Kidney (tissue), 14 donors: ENCODE results near the gene TOP3A. TPM values are rescaled to one million over a fixed set of nuclear protein-coding genes. Genes with fewer than 3 reads are reported as not detected.

Experiments
- DNase-seq, 5 donors: peaks; one replicate each; pipeline ENCODE4 v3.0.0-alpha.2; 2013 to 2020
- FAIRE-seq: peaks from 2 replicates; lab custom pipeline; 2012; peaks lifted over from hg19 to GRCh38; lab: Jason Lieb, UNC
- H3K27ac ChIP-seq, 2 donors: one replicate each; pipeline ENCODE4 v1.7.0; 2013; ENCODE audit warnings: low read depth in 2 of 2, low read length in 2 of 2, inconsistent platforms in 1 of 2
- H3K27me3 ChIP-seq: one replicate; pipeline ENCODE4 v1.7.1; 2013; ENCODE audit warnings: low read length, inconsistent platforms; ENCODE audit not compliant: control insufficient read depth, insufficient read depth
- H3K36me3 ChIP-seq, 3 donors: one replicate each; pipeline versions ENCODE4 v1.7.0 to v1.7.1; 2013; ENCODE audit warnings: low read length in 3 of 3, control low read depth in 1 of 3, inconsistent platforms in 1 of 3; ENCODE audit not compliant: insufficient read depth in 3 of 3, control insufficient read depth in 2 of 3
- H3K4me1 ChIP-seq, 3 donors: one replicate each; pipeline versions ENCODE4 v1.7.0 to v1.7.1; 2013; ENCODE audit warnings: low read length in 3 of 3, inconsistent platforms in 1 of 3, low read depth in 1 of 3; ENCODE audit not compliant: control insufficient read depth in 2 of 3, insufficient read depth in 2 of 3
- H3K4me3 ChIP-seq, 3 donors: one replicate each; pipeline versions ENCODE4 v1.7.0 to v1.8.1; 2013; ENCODE audit warnings: low read length in 3 of 3, control low read depth in 1 of 3, inconsistent platforms in 1 of 3
- H3K9ac ChIP-seq, 3 donors: one replicate each; pipeline versions ENCODE4 v1.7.0 to v1.7.1; 2013; ENCODE audit warnings: low read length in 3 of 3, control low read depth in 1 of 3, inconsistent platforms in 1 of 3
- H3K9me3 ChIP-seq, 3 donors: one replicate each; pipeline versions ENCODE4 v1.7.0 to v1.7.1; 2013; ENCODE audit warnings: low read length in 3 of 3, control low read depth in 1 of 3, inconsistent platforms in 1 of 3; ENCODE audit not compliant: control insufficient read depth in 2 of 3, insufficient read depth in 1 of 3
- intact Hi-C: fragments of 100-400 bp; cut with DNase I; formaldehyde crosslinking; loops from one replicate; pipeline ENCODE4 v1.11.1; 2022
- polyA plus RNA-seq: library from polyadenylated mRNA; stranded (reverse); fragments of 350-450 nt; fragmentation: Illumina TruSeq; extraction: RNeasy Lipid Tissue Mini Kit (QIAGEN cat#74804); gene quantifications from one replicate; pipeline ENCODE4 v1.2.3, GENCODE V29; 2014; ENCODE audit warnings: low read depth, low replicate concordance; ENCODE audit not compliant: insufficient read depth
- total RNA-seq: library from RNA; stranded (reverse); fragmentation: NEBNext Ultra II Directional; extraction: Animal tissue kit (Norgen Biotek cat#: 25700); gene quantifications from one replicate; pipeline ENCODE4 v1.2.1, GENCODE V29; 2021
- TF ChIP-seq, protein P1 (sequence below): IDR thresholded peaks from 3 replicates; pipeline ENCODE4 v1.5.1; 2012; ENCODE audit warnings: mild to moderate bottlenecking, moderate library complexity, borderline replicate concordance; ENCODE audit not compliant: insufficient read depth; ENCODE audit errors: extremely low read depth
- donor health status: control.
- donor health status: control.
- donor health status: control.
- donor health status: control.
- donor health status: control.
- donor health status: DM: yes; HTN: yes; CAD: no.
- donor health status: Normal renal cell carcinoma (clear cell type).

The TOP3A gene
- total and polyA plus RNA-seq, 2 donors from 2014 or later: 7.9 to 30.3 TPM

GRCh38 chr17:18254888-18255649 is 59.7 kb downstream of the TOP3A start:
- TF ChIP-seq, protein P1, sequence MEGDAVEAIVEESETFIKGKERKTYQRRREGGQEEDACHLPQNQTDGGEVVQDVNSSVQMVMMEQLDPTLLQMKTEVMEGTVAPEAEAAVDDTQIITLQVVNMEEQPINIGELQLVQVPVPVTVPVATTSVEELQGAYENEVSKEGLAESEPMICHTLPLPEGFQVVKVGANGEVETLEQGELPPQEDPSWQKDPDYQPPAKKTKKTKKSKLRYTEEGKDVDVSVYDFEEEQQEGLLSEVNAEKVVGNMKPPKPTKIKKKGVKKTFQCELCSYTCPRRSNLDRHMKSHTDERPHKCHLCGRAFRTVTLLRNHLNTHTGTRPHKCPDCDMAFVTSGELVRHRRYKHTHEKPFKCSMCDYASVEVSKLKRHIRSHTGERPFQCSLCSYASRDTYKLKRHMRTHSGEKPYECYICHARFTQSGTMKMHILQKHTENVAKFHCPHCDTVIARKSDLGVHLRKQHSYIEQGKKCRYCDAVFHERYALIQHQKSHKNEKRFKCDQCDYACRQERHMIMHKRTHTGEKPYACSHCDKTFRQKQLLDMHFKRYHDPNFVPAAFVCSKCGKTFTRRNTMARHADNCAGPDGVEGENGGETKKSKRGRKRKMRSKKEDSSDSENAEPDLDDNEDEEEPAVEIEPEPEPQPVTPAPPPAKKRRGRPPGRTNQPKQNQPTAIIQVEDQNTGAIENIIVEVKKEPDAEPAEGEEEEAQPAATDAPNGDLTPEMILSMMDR: no peak
- H3K27ac ChIP-seq: no peak overlapping the region
- peaks cover 0 to 26% (median 10%) of the 10 kb centered on the region in 3 donors for H3K4me1 ChIP-seq
- H3K36me3 ChIP-seq: peaks cover 3 to 41% (median 15%) of the 10 kb centered on the region in 3 donors
- H3K9me3 ChIP-seq: no peaks in the 10 kb centered on the region
- intact Hi-C loops: no loop called here
- FAIRE-seq: no peak
- no peaks in the 10 kb centered on the region for H3K27me3 ChIP-seq
- no peak overlapping the region for H3K9ac ChIP-seq
- no peak overlapping the region for H3K4me3 ChIP-seq
- no peak for DNase-seq

DNA sequence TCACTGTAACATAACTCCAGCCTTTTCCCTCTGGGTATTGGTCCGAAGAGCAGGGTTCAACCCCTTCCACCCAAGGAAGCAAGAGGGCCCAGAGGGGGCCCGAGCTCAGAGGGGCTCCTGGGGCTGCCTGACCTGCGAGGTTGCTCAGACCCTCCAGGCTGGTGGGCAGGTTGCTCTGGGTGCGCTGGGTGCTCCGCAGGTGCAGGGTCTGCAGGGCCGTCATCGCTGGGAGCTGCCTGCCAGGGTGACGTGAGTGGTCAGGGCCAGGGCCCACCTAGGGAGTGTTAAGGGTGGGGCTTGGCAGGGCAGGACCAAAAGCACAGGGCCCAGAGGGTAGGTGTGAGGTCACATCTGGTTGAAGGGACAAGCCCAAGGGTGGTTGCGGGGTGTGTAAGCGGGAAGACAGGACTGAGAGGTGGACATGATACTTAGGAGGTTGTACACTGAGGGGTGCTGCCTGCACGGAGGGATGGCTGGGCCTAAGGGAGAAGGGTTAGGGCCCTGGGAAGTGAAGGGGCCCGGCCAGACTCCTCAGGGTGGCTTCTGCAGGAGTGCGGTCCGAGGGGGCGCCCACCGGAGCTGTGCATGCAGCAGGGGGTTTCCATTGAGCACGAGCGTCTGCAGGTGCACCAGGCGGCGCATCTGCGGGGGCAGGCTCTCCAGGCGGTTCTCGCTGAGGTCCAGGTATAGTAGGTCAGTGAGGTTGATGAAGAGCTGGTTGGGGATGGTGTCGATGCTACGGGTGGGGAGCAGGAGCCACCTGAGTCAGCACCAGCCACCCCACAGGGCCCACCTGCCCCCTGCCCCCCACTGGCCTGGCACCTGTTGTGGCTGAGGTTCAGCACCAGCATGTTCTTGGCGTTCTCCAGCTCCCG is 60.6 kb downstream of the TOP3A start:
- Histone ChIP-seq H3K4me1 (peaks cover 0 to 19% (median 10%) of the 10 kb centered on the region in 3 donors), H3K4me3 (no peak overlapping the region), H3K27me3 (no peaks in the 10 kb centered on the region), H3K36me3 (peaks cover 3 to 47% (median 17%) of the 10 kb centered on the region in 3 donors), H3K27ac (no peak overlapping the region), H3K9ac (no peak overlapping the region), H3K9me3 (no peaks in the 10 kb centered on the region)
- FAIRE-seq (no peak), DNase-seq (peak in 1 of 5 donors; percentile 64)
- TF ChIP-seq, protein P1: no peak
- intact Hi-C loops: no loop called here

DNA sequence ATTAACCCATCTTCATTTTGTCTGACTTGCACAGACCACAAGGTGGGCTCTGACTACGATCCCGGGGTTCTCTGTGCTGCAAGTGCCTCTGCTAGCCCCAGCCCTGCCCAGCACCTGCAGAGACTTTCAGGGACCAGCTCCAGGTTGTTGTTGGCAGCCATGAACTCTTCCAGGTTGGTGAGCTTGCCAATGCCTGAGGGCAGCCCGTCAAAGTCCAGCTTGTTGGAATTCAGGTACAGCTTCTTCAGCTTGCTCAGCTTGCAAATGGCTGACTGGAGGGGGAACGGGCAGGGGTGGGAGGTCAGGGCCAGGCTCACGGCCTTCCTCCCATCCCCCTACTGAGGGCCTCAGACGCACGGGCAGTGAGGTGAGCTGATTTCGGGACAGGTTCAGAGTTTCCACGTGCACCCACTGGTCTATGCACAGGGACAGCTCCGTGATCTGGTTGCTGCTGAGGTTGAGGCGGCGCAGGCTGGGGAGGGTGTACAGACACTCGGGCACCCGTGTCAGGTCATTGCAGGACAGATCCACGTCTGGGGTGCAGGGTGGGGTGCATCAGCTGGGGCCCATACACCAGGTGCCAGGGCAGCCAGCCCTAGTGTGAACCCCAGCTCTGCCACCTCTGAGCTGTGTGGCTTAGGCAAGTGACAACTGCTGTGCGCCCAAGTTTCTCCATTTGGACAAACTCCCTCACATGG is 61.5 kb downstream of the TOP3A start:
- DNase-seq (no peak), FAIRE-seq (no peak)
- intact Hi-C loops: no loop called here
- peaks cover 3 to 55% (median 17%) of the 10 kb centered on the region in 3 donors for H3K36me3 ChIP-seq
- H3K4me1 ChIP-seq: peaks cover 0 to 16% (median 10%) of the 10 kb centered on the region in 3 donors
- no peaks in the 10 kb centered on the region for H3K27me3 ChIP-seq
- no peaks in the 10 kb centered on the region for H3K9me3 ChIP-seq
- TF ChIP-seq, protein P1: no peak
- H3K27ac ChIP-seq: no peak overlapping the region
- no peak overlapping the region for H3K9ac ChIP-seq
- no peak overlapping the region for H3K4me3 ChIP-seq
